ENCODE data around the gene TMEM185A.
"Not testable (repeated sequence)": the region's sequence is repeated elsewhere in the genome, so short reads cannot be mapped to it uniquely, and the experiment has no call there.

Gene TMEM185A

GRCh38 chrX:149551245-149551938 is 80.2 kb downstream of the TMEM185A start:
- not testable (repeated sequence) for DNase-seq (ENCODE audit: low spot score)

- DNase-seq (ENCODE audit: low spot score): not testable (repeated sequence)
Measured at GRCh38 chrX:149550454-149550853, 81.1 kb downstream of the TMEM185A start.

- not testable (repeated sequence) for DNase-seq (ENCODE audit: low spot score)
Measured at GRCh38 chrX:149549701-149550100, 81.9 kb downstream of the TMEM185A start, which contains the start of gene HSFX3. Gene HSFX3 (minus strand): TSS chrX:149549924. CDS start chrX:149549852, 72 bp downstream.

GRCh38 chrX:149547782-149548181 is 83.8 kb downstream of the TMEM185A start:
- not testable (repeated sequence) for DNase-seq (ENCODE audit: low spot score)

GRCh38 chrX:149546962-149547361 is 84.6 kb downstream of the TMEM185A start:
- DNase-seq (ENCODE audit: low spot score): not testable (repeated sequence)

All from cerebellar cortex (tissue), 1 donor.